ENCODE results near the gene TFG.

TFG gene

DNA sequence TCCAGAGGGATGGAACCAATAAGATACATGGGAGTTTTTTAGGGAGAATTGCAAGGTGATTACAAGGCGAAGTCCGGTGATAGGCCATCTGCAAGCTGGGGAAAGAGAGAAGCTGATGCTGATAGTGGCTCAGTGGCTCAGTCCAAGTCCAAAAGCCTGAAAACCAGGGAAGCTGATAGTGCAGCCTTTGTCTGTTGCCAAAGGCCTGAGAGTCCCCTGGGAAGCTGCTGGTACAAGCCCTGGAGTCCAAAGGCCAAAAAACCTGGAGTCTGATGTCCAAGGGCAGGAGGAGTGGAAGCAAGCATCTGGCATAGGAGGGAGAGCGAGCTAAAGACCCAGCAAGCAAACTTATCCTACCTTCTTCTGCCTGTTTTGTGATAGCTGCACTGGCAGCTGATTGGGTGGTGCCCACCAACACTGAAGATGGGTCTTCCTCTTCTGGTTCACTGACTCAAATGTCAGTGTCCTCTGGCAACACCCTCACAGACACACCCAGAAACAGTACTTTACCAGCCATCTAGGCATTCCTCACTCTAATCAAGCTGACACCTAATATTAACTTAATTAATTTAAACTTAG is 16.7 kb downstream of the TFG start:
- TF ChIP-seq, protein P1, sequence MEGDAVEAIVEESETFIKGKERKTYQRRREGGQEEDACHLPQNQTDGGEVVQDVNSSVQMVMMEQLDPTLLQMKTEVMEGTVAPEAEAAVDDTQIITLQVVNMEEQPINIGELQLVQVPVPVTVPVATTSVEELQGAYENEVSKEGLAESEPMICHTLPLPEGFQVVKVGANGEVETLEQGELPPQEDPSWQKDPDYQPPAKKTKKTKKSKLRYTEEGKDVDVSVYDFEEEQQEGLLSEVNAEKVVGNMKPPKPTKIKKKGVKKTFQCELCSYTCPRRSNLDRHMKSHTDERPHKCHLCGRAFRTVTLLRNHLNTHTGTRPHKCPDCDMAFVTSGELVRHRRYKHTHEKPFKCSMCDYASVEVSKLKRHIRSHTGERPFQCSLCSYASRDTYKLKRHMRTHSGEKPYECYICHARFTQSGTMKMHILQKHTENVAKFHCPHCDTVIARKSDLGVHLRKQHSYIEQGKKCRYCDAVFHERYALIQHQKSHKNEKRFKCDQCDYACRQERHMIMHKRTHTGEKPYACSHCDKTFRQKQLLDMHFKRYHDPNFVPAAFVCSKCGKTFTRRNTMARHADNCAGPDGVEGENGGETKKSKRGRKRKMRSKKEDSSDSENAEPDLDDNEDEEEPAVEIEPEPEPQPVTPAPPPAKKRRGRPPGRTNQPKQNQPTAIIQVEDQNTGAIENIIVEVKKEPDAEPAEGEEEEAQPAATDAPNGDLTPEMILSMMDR (IDR thresholded peaks at IDR 0.05; ENCODE audit: borderline replicate concordance, insufficient read depth, low read depth, low read length), result no peak
- no peak overlapping the region for H3K4me3 ChIP-seq (ENCODE audit: low read depth, low read length)

DNA sequence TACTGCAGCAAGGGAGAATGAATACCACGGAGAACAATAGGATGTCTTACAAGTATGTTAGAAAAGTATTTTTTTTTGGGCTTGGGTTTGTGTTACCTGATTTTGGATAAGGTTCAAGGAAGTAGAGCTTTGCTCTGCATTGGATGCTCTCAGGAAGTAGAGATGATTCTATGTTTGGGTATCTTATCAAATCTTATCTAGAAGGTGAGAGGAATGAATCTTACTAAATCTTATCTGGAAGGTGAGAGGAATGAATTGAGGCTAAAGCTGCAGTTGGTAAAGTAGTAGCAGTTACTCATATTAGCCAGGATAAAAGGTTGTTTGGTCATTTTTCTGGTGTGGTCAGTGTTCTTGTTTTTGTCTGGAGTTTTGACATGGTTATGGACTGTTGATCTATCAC is 17.4 kb downstream of the TFG start:
- TF ChIP-seq, protein P1 (IDR thresholded peaks at IDR 0.05; ENCODE audit: borderline replicate concordance, insufficient read depth, low read depth, low read length), result no peak
- no peak overlapping the region for H3K4me3 ChIP-seq (ENCODE audit: low read depth, low read length)

DNA sequence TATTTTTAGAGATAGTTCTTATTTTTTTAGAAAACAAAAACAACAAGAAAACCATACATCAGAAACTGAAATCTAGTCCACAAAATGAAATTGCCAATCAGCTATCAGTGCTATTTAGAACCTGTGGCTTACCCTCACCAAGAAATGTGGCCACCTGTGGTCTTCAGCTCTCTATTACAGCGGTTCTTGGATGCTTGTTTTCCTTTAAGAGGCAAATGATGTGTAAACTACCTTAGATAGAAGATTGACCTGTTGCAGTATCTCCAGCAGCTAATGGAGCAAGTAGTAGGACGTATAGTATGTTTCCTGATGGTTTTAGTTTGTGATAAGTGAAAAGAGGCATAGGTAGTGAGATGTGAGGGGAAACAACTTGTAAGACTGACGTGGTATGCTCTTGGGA is 21.2 kb downstream of the TFG start:
- no peak overlapping the region for H3K4me3 ChIP-seq (ENCODE audit: low read depth, low read length)
- TF ChIP-seq, protein P1 (IDR thresholded peaks at IDR 0.05; ENCODE audit: borderline replicate concordance, insufficient read depth, low read depth, low read length), result no peak

DNA sequence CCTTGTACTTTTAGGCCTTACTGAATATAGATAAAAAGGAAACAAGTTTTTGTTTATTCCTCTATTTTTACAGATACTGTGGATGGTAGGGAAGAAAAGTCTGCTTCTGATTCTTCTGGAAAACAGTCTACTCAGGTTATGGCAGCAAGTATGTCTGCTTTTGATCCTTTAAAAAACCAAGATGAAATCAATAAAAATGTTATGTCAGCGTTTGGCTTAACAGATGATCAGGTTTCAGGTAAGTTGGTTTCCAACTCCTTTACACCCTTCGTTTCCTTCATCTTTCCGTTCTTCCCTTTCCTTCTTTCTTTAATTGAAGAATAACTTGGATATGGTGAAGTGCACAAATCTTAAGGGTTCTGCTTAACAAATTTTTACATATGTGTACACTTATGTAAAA is 23.1 kb downstream of the TFG start:
- TF ChIP-seq, protein P1 (IDR thresholded peaks at IDR 0.05; ENCODE audit: borderline replicate concordance, insufficient read depth, low read depth, low read length), result no peak

DNA sequence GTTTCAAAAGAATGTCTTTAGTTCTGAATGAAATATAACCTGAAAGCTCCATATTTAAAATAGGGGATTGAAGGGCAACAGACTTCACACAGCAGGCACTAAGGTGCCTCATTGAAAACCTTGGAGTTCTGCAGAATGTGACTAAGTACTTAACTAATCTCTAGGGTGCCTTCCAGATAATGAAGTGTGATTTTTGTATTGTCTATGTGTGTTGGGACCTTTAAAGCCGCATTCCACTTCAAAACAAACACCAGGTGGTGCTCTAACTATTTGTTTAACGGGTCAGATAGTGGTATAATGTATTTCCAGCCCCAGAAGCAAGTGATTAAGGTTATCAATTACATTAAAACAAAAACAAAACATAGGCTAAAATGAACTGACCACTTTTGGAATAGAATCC is 28.0 kb downstream of the TFG start:
- TF ChIP-seq, protein P1 (IDR thresholded peaks at IDR 0.05; ENCODE audit: borderline replicate concordance, insufficient read depth, low read depth, low read length), result no peak
- H3K4me3 ChIP-seq (ENCODE audit: low read depth, low read length), result no peak overlapping the region

More for the DNA sequence above, 23.1 kb downstream of the TFG start:
- H3K4me3 ChIP-seq (ENCODE audit: low read depth, low read length), result no peak overlapping the region

DNA sequence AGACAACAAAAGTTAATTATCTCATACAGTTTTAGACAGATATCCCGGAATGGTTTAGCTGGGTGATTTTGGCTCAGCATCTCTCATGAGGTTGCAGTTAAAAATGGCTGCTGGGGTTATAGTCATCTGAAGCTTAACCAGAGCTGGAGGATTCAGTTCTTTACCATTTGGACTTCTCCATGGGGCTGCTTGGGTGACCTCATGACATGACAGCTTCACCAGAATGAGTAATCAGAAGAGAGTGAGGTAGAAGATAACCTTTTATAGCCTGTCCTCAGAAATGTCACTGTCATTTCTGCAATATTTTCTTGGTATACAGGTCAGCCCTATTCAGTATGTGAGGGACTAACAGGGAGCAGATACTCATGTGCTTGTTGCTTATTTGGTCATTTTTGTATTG is 30.9 kb downstream of the TFG start:
- TF ChIP-seq, protein P1 (IDR thresholded peaks at IDR 0.05; ENCODE audit: borderline replicate concordance, insufficient read depth, low read depth, low read length), result no peak
- H3K4me3 ChIP-seq (ENCODE audit: low read depth, low read length), result no peak overlapping the region

DNA sequence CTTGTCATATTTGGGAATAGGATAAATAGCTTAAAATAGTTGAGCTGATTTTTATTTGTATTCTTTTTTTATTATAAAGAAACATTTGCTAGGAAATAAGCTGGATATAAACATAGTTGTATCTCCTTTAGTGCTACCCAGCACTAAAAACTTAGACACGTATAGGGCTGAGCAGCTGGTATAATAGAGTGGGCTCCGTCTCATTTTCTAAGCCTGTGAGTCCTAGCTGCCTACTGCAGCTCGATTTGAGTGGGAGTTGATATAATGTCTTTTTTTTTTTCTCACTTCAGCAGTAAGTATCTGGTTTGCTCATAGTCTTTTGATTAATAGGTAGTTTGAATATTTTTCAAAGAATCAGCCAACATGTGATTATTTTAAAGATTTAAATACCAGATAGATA is 34.2 kb downstream of the TFG start:
- TF ChIP-seq, protein P1 (IDR thresholded peaks at IDR 0.05; ENCODE audit: borderline replicate concordance, insufficient read depth, low read depth, low read length), result no peak
- H3K4me3 ChIP-seq (ENCODE audit: low read depth, low read length), result no peak overlapping the region
